IPS DF 4.7 (cell line): ENCODE data around the gene SLC8A3.
"Not testable (repeated sequence)": the region's sequence is repeated elsewhere in the genome, so short reads cannot be mapped to it uniquely, and the experiment has no call there.

Experiments
- DNase-seq: peaks from one replicate; pipeline ENCODE4 v3.0.0-alpha.2; 2013; ENCODE audit warnings: low spot score; ENCODE audit errors: extremely low read depth

Gene SLC8A3, protein sequence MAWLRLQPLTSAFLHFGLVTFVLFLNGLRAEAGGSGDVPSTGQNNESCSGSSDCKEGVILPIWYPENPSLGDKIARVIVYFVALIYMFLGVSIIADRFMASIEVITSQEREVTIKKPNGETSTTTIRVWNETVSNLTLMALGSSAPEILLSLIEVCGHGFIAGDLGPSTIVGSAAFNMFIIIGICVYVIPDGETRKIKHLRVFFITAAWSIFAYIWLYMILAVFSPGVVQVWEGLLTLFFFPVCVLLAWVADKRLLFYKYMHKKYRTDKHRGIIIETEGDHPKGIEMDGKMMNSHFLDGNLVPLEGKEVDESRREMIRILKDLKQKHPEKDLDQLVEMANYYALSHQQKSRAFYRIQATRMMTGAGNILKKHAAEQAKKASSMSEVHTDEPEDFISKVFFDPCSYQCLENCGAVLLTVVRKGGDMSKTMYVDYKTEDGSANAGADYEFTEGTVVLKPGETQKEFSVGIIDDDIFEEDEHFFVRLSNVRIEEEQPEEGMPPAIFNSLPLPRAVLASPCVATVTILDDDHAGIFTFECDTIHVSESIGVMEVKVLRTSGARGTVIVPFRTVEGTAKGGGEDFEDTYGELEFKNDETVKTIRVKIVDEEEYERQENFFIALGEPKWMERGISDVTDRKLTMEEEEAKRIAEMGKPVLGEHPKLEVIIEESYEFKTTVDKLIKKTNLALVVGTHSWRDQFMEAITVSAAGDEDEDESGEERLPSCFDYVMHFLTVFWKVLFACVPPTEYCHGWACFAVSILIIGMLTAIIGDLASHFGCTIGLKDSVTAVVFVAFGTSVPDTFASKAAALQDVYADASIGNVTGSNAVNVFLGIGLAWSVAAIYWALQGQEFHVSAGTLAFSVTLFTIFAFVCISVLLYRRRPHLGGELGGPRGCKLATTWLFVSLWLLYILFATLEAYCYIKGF

DNA sequence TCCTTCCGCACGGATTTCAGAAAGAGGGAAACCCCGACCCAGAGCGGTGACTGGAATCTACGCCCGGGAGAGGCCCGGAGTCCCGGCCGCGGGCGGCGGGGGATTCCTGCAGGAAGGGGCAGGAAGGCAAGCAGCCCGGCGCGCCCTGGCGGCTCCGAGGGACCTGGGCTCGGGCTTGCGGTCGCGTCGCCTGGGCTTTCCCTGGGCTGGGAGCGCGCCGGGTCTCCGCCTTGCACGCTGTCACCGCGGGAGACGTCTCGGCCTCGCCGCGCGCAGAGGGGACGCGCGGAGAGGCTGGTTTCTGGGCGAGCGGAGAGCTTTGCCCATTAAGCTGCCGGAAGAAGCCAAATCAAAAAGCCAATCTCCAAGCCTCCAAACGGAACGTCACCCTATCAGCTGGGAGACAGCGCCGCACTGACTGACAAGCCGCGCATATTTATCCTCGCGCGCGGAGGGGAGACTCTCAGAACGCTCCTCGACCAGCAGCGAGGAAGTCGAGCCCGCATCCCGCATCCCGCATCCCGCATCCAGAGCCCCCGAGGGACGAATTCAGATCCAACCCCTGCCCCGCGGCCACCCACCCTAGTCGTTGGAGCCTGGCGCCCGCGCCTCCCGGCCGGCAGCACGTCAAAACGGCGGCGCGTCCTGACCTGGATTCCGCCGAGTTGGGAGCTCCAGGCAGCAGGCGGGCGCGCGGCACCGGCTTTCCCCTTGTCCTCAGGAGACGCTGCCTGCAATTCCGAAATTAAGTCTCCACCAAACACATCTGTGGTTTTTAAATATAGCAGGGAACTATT, at the start of gene SLC8A3:
SLC8A3 (minus strand) TSS at position 293 of the 797 bp plus-strand sequence. CDS start 20,529 bp downstream, outside the sequence.
- DNase-seq, result no peak

DNA sequence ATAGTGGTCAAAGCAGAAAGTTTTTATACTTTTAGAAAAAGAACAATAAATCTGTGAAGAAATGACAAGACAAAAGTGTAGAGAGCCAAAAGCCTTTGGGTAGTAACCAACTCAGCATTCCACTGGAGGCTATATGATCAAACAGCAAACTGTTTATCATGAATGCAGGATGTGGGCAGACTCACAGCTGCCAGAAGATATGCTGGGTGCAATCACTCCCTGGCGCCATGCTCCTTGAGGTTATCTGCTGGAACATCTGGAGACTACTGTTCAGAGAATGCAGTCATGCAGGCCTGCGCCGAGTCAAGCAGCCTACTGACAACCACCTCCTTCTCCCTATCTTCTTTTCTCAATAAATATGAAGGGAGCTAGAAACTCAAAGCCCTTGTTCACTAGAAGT, 49.0 kb upstream of the SLC8A3 start:
- no peak for DNase-seq

DNA sequence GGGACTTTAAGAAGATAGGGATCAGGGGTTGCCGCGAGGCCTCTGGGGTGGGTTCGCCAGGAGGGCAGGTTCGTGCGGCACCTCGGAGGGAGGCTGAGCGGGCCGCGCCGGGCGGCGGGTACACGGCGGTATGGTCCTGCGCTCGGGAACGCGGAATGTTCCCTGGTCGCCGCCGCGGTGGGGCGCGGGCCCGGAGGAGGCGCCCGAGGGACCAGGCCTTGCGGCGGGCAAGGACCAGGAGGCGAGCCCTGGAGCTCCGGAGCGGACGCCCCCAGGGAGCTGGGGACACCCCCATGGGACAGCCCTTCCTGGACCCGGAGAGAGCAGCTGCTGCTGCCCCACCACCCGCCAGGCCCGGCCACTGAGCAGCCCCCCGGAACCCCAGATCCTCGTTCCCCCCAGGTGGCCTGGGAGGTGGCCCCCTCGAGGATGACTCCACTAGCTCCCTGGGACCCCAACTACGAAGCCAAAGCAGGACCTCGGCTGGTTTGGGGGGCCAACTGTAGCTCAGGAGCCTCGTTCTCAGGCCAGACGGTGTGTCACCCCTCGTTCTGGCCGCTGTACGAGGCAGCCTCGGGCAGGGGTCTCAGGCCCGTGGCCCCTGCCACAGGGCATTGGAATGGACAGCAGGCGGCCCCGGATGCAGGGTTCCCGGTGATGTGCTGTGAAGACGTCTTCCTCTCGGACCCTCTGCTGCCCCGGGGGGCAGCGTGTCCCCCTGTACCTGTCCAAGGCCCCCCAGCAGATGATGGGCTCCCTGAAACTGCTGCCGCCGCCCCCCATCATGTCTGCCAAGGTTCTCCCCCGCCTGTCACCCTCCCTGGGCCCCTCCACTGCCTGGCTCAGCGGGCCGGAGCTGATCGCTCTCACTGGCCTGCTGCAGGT, 45.6 kb upstream of the SLC8A3 start:
- no peak for DNase-seq

DNA sequence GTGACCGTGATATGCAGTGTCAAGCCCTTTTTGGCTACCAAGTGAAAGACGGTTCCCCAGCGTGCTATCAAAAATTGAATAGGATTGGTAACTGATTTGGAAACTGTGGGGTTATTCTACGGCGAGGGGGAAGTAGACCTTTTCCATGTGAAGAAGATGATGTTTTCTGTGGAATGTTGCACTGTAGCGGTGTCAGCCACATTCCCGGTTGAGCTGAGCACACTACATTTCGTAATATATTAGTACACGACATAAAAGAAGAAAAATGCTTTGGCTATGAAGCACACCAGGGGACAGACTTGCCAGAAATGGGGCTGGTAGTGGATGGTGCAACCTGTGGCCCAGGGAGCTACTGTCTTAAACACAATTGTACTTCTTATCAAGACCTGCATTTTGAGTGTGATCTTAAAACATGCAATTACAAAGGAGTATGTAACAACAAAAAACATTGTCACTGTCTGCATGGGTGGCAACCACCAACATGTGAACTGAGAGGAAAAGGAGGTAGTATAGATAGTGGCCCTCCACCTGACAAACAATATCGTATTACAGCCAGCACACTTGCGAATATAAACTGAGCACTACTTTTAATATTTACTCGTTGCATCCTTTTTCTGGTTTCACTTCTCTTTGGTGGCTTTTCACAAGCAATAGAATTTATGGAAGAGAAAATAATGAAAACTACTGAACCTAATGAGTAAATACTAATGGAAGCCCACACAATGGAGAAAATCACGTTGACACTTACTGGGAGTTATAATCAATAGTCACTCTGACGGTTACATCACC, 43.2 kb upstream of the SLC8A3 start:
- DNase-seq, result not testable (repeated sequence)

DNA sequence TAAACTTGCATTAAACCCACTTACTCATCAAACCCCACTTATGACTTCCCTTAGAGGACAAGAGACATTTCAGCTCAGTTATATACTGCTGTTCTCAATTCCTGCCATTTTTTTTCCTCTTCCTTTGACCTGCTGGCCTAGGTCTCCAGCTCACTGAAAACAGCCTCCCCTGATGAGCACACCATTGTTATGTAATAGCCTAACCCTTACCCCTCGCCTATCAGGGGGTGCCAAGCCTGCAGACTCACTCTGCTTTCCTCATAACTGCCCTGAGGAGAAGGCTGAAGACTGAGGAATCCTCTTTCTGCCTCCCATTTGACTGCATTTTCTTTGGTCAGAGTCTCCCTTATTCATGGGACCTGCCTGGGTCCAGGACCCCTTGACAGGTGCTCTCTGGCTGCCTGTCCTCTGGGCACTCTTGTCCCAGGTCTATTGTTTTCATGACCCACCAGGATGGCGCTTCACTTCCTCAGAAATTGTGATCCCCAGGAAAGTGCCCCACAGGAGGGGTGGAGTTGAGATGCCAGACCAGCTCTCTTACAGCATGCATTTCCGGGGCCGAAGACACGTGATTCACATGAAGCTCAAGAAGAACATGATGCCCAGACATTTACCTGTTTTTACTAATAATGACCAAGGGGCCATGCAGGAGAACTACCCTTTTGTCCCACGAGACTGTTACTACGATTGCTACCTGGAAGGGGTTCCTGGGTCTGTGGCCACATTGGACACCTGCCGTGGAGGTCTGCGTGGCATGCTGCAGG, 41.3 kb upstream of the SLC8A3 start:
- not testable (repeated sequence) for DNase-seq

DNA sequence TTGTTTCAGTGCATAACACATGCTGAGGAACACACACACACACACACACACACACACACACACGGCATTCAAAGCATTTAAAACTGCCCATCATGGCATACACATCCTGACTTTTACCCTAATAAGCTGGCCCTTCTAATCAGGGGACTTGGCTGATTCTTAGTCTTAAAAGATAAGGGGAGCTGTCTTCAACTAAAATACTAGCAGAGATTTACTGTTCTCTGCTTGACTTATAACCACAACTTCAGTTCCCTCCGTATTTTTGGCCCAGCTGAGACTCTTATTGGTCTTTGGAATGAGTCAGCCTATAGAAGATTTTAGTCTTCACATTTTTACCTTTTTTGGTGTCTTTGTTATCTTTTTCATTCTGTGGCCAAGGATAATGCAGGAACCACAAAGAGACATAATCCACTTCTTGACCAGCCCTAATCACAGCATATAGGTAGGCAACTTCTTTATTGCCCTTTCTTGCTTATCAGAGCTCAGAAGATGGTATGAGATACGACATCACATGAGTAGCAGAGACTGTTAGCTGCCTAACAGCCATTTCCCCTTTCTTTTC, 25.1 kb upstream of the SLC8A3 start:
- no peak for DNase-seq

DNA sequence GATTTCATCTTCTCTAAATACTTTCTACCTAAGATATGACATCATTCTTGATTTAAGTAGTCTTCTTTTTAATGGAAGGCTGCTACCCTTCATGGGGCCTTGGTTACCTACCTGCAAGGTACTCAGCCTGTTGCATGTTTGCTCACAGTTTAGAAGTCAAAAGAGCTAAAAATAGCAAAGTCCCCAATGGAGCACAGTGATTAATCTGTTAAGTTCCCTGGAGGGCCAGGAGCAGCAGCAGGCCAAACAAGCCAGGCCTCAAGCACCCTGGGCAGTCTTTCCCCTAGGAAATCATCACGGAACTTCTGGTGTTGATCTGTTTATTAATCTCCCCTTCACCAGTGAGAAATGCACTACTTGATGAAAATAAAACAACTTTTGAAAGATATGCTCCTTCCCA, 24.0 kb upstream of the SLC8A3 start:
- DNase-seq, result no peak

DNA sequence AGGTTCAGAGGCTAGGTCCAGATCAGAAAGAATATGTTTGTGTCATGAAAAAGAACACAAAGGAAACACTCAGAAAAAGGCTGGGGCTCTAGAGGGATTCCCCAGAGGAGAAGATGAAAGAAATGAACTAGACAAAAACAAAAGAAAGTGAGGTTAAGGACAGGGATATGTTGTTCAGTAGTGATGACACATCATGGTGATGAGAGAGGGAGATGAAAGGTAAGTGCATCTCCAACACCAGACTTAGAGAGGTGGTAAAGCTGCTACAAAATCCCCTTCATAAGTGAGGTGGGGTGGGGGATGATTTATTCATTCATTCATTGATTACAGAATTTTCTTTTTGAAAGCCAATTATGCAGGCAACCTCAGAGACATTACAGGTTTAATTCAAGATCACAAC, 19.6 kb upstream of the SLC8A3 start:
- no peak for DNase-seq

DNA sequence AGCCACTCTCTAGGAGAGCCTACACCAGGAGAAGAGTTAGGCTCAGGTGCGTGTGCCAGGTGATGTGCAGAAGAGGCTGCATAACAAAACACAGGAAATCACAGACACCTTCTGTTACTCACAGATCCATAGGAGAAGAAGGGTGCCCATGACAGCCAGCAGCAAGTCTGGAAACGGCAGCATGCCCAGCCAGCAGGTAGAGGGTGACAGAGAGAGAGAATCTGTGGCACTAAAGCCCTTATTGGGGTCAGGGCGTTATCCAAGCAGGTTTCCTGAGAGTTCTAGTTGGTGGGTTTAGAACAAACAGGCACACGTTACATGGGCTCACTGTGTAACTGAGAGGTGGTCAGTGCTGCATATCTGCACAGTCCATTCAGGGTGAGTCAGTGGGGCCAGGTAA, 14.9 kb upstream of the SLC8A3 start:
- no peak for DNase-seq

DNA sequence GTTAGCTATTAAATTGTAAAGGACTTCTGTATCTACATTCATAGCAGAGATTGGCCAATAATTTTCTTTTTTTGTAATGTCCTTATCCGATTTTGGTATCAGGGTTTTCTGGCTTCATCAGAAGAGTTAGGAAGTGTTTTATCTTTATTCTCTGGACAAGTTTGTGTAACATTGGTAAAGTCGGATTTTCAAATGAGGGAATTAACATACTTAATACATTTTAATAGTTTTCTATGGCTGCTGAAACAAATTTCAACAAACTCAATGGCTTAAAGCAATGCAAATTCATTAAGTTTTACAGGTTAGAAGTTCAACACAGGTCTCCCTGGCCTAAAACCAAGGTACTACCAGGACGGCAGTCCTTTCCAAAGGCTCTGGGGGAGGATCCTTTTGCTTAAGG, 13.2 kb upstream of the SLC8A3 start:
- DNase-seq, result no peak

DNA sequence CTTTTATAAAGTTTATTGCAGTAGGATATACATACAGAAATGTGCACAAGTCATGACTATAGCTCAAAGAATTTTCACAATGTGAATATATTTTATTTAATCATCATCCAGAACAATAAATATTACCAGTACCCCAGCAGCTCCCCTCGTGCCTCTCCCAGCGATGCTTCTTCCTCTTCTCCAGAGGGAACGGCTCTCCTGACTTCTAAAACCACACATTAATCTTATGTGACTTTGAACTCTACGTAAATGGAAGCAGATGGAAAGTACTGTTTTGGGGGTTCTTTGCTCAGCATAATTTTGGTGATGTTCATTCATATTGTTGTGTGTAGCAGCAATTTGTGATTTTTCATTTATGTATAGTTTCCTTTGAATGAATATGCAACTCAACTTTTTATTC, 4.6 kb upstream of the SLC8A3 start:
- DNase-seq, result no peak

DNA sequence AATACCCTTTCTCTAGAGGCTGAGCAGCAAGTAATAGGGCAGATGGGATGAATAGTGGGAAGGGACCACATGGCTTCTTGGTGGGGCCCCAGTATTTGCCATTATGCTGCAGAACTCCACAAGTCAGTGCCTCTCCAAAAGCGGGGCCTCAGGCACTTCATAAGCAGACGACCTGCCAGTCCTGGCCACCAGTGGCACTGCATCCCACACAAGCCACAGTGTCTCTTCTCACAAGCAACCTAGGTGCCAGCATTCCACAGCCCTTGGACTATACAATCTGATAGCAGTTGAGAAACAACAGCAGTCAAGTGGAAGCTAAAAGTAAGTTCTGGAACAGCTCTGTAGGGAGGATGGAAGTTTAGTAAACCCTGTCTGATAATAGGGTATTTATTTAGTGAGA, 4.2 kb upstream of the SLC8A3 start:
- DNase-seq, result no peak

DNA sequence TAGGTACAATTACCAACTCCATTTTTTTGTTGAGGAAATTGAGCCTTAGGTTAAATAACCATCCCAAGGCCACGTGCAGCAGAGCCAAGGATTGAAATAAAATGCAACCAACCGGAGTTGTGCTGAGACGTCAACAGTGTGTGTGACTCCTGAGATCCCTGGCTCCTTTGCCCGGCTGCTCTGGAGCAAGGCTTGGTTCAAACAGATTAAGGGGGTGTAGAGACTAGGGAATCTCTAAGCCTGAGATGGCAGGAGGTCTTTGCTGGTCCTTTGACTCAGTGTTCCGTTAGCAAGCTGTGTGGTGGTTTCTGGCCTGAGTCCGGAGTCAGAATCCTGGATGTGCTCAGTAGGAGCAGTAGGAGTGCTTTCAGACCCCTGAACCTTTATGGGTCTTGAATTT, 1.4 kb upstream of the SLC8A3 start:
- DNase-seq, result no peak

DNA sequence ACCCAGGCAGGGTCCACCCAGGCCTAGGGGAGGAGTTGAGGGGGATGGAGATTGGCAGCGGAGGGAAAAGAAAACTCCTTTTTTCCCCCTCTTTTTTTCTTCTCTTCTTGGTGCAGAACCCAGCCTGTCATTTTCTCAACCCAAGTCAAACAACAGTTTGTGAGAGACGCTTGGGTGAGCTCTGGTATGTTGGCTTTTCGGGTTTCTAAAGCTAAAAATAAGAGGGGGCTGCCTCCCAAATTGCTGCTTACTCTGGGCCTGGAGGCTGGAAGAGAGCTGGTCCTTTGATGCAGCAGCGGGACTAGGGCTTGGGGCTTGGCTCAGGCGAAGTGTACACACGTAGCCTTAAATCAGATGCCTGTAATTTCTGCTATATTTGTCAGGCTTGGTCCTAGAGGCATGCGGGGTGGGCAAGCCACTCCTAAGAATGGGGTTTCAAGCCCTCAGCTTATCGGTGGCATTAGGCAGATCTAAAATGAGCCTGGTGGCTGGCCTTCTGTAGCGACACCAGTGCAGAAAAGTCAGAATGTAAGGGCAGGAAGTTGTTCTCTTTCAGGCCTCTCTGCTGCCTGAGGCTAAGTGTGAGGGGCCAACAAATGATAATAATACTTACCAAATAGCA, 816 bp upstream of the SLC8A3 start:
- DNase-seq, result no peak

DNA sequence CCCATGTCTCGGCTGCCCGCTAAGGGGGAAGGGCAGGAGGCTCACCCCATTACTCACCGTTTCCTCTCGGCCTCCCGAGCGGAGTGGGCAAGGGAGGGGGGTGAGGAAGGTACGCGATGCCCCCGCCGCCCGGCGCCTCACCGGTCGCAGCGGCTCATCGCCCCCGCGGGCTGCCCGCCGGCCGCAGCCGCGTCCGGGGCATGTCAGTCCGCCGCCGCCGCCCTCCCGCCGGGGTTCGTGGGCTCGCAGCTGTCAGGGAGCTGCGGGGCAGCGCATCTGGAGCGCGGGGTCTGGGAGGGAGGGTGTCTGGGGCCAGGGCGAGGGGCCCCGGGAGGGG, 461 bp downstream of the SLC8A3 start:
- no peak for DNase-seq

DNA sequence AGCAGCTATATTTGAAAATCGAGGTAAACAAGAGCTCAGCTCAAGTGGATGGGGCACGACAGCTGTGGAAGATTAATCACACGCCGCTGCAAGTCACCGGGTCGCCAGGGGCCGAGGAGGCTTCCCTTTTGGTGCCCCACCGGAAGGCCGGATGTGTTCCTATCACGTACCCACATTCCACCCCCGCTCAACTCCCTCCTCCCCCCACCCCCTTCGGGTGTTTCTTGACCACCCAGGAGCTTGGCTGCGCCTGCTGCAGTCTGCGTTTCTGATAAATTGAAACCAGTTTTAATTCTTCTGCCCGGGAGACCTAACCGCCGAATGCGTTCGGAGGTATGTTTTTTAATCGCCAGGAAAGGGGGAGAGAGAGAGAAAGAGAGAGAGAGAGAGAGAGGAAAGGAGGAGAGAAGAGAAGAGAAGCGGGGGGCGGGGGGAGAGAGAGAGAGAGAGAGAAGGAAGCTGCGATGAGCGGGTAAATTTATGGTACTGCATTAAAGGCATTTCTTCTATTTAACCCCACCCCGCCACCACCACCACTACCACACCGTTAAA, 1.8 kb downstream of the SLC8A3 start:
- no peak for DNase-seq

DNA sequence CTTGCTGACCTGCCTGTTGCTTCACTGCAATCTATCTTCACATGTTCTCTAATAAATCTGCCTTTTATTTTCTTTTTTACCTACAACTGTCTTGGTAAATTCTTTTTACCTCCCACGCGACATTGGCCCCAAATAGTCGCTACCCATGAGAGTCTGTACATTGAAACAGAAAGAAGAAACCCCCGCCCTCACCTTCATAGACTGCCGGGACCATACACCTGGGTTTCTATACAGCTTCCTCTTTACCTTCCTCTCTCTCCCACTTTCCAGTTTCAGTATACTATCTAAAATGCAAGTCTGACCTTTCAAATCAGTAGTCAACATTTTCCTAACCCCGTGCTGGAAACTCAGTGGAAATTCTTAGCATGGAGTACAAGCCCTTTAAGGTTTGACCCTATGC, 4.8 kb downstream of the SLC8A3 start:
- DNase-seq, result no peak

DNA sequence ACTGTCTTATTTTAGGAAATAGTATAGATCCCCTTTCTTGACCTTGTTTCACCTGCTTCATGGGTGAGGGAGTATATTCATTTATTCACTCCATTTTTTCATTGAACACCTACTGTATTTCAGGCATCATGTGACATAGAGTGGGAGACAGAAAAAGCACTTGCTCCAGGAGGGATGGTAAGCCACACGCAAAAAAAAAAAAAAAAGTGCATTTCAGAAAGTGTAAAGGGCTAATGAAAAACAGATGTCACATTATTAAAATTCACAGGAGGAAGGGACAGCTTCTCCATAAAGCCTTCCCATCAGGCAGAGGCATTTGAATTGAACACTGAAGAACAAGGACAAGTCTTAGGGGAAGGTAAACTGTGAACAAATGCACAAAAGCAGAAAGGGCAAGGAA, 7.5 kb downstream of the SLC8A3 start:
- DNase-seq, result no peak
